CD14-positive monocyte (primary cell): Measurements from ENCODE around the gene ITPKB. TPM values are rescaled to one million over a fixed set of nuclear protein-coding genes. Genes with fewer than 3 reads are reported as not detected.

ENCODE experiments used
- DNase-seq, 3 donors: peaks; one replicate each; pipeline ENCODE4 v3.0.0-alpha.2; 2011 to 2022
- H2AFZ ChIP-seq: 2 replicates; pipeline ENCODE4 v1.6.0; 2012; ENCODE audit warnings: mild to moderate bottlenecking, low read depth, low read length, inconsistent platforms; ENCODE audit not compliant: insufficient read depth, poor library complexity, severe bottlenecking
- H3K27ac ChIP-seq, 2 donors: 1 replicate in 1 of 2; 2 replicates in 1 of 2; pipeline ENCODE4 v1.5.1; 2012 to 2013; ENCODE audit warnings: low read length in 2 of 2, control low read depth in 1 of 2, inconsistent platforms in 1 of 2, low read depth in 1 of 2, mild to moderate bottlenecking in 1 of 2
- H3K27me3 ChIP-seq, 2 donors: one replicate each; pipeline versions ENCODE4 v1.6.0 to v1.6.1; 2011 to 2013; ENCODE audit warnings: low read length in 2 of 2; ENCODE audit not compliant: control insufficient read depth in 2 of 2, insufficient read depth in 2 of 2
- H3K36me3 ChIP-seq, 2 donors: replicated peaks in 1 of 2; 1 replicate in 1 of 2; 2 replicates in 1 of 2; pipeline versions ENCODE4 v1.5.1 to v1.6.1; 2012 to 2013; ENCODE audit warnings: low read length in 2 of 2, control low read depth in 1 of 2, inconsistent platforms in 1 of 2, mild to moderate bottlenecking in 1 of 2; ENCODE audit not compliant: insufficient read depth in 2 of 2, control insufficient read depth in 1 of 2
- H3K4me1 ChIP-seq, 2 donors: 1 replicate in 1 of 2; 2 replicates in 1 of 2; pipeline versions ENCODE4 v1.5.1 to v1.6.1; 2012 to 2013; ENCODE audit warnings: low read length in 2 of 2, control low read depth in 1 of 2, inconsistent platforms in 1 of 2, mild to moderate bottlenecking in 1 of 2, moderate library complexity in 1 of 2; ENCODE audit not compliant: insufficient read depth in 2 of 2, control insufficient read depth in 1 of 2
- H3K4me2 ChIP-seq: replicated peaks from 2 replicates; pipeline ENCODE3; 2012; ENCODE audit warnings: low read length, moderate library complexity, mild to moderate bottlenecking; ENCODE audit not compliant: poor library complexity, severe bottlenecking; ENCODE audit errors: extremely low read depth
- H3K4me3 ChIP-seq, 3 experiments: fragments of 200-600 bp in 1 of 3; sonication (generic) in 1 of 3; replicated peaks in 1 of 3; 1 replicate in 2 of 3; 2 replicates in 1 of 3; pipeline ENCODE4 v1.5.1; 2011 to 2013; ENCODE audit warnings: low read length in 3 of 3, mild to moderate bottlenecking in 3 of 3, control low read depth in 2 of 3, low read depth in 2 of 3, inconsistent platforms in 1 of 3, moderate library complexity in 1 of 3
- H3K79me2 ChIP-seq: 2 replicates; pipeline ENCODE4 v1.6.0; 2012; ENCODE audit warnings: mild to moderate bottlenecking, control low read depth, inconsistent platforms, low read length, moderate library complexity; ENCODE audit not compliant: insufficient read depth
- H3K9ac ChIP-seq: 2 replicates; pipeline ENCODE4 v1.6.0; 2017; ENCODE audit warnings: low read length, mild to moderate bottlenecking; ENCODE audit not compliant: insufficient read depth, poor library complexity, severe bottlenecking
- H3K9me3 ChIP-seq, 2 donors: replicated peaks in 1 of 2; 1 replicate in 1 of 2; 2 replicates in 1 of 2; pipeline versions ENCODE4 v1.5.1 to v1.6.1; 2012 to 2013; ENCODE audit warnings: low read length in 2 of 2, control low read depth in 1 of 2; ENCODE audit not compliant: control insufficient read depth in 1 of 2, insufficient read depth in 1 of 2
- H4K20me1 ChIP-seq: 2 replicates; pipeline ENCODE4 v1.6.0; 2012; ENCODE audit warnings: mild to moderate bottlenecking, low read length, control low read depth, moderate library complexity; ENCODE audit not compliant: insufficient read depth
- H3K27ac Mint-ChIP-seq, 7 donors: one replicate each; pipeline ENCODE4 v1.8.0; 2020; ENCODE audit warnings: mild to moderate bottlenecking in 7 of 7, mixed read lengths in 7 of 7, moderate library complexity in 6 of 7, inconsistent platforms in 2 of 7
- H3K27me3 Mint-ChIP-seq, 3 donors: one replicate each; pipeline ENCODE4 v1.8.0; 2021 to 2022; ENCODE audit warnings: low read depth in 3 of 3, mild to moderate bottlenecking in 3 of 3, mixed read lengths in 3 of 3, moderate library complexity in 3 of 3, inconsistent platforms in 1 of 3
- H3K36me3 Mint-ChIP-seq, 2 donors: one replicate each; pipeline ENCODE4 v1.8.0; 2020; ENCODE audit warnings: mixed read lengths in 2 of 2, inconsistent platforms in 1 of 2, mild to moderate bottlenecking in 1 of 2
- H3K4me1 Mint-ChIP-seq: one replicate; pipeline ENCODE4 v1.8.0; 2020; ENCODE audit warnings: mild to moderate bottlenecking, mixed read lengths
- H3K4me3 Mint-ChIP-seq, 2 donors: one replicate each; pipeline ENCODE4 v1.8.0; 2020; ENCODE audit warnings: mild to moderate bottlenecking in 2 of 2, mixed read lengths in 2 of 2, moderate library complexity in 1 of 2
- H3K9me3 Mint-ChIP-seq, 7 donors: one replicate each; pipeline ENCODE4 v1.8.0; 2020 to 2022; ENCODE audit warnings: mixed read lengths in 7 of 7, mild to moderate bottlenecking in 6 of 7, moderate library complexity in 6 of 7, inconsistent platforms in 2 of 7
- WGBS: methylation state at CpG from one replicate; pipeline ENCODE4 v1.1.5; 2013; ENCODE audit warnings: missing lambda C conversion rate; ENCODE audit not compliant: insufficient coverage; 5-methylcytosine and 5-hydroxymethylcytosine counted together
- intact Hi-C, 2 donors: fragments of 100-400 bp; cut with micrococcal nuclease; formaldehyde crosslinking; loops; one replicate each; pipeline versions ENCODE4 v1.15.0 to v1.15.1; 2023
- polyA plus RNA-seq, 3 donors: library from polyadenylated mRNA; depleted of rRNA in 1 of 3; unstranded in 2 of 3; stranded (reverse) in 1 of 3; fragments of 300-500 nt in 2 of 3; fragments of >200 nt in 1 of 3; fragmentation: Illumina TruSeq in 2 of 3; gene quantifications; 1 replicate in 2 of 3; 2 replicates in 1 of 3; pipeline ENCODE4 v1.2.3, GENCODE V29; 2012 to 2021
- TF ChIP-seq, protein P1 (sequence below): fragments of 200-600 bp; IDR thresholded peaks from one replicate; pipeline ENCODE4 v1.8.0; 2022; ENCODE audit warnings: antibody characterized with exemption, mild to moderate bottlenecking

The ITPKB gene
- polyA plus RNA-seq, 3 donors, result 7.3 to 14.4 (median 10.2) TPM

- peaks cover 0 to 2% (median 0%) of the 10 kb centered on the region in 3 donors for H3K27me3 Mint-ChIP-seq
- Histone ChIP-seq H2AFZ (no peak overlapping the region), H3K4me3 (no peak overlapping the region), H3K79me2 (peaks cover 8% of the 10 kb centered on the region), H3K4me1 (peaks cover 34 to 35% of the 10 kb centered on the region in 2 donors), H4K20me1 (peaks cover 7% of the 10 kb centered on the region), H3K9me3 (no peaks in the 10 kb centered on the region), H3K27ac (no peak overlapping the region), H3K4me2 (no peak overlapping the region), H3K9ac (no peak overlapping the region), H3K36me3 (peaks cover 49 to 56% of the 10 kb centered on the region in 2 donors), H3K27me3 (no peaks in the 10 kb centered on the region)
- H3K36me3 Mint-ChIP-seq, result peaks cover 59 to 68% of the 10 kb centered on the region in 2 donors
- H3K9me3 Mint-ChIP-seq, result no peaks in the 10 kb centered on the region
- H3K4me3 Mint-ChIP-seq, result no peak overlapping the region
- intact Hi-C loops, result no loop called here
- no peak for DNase-seq
- TF ChIP-seq, protein P1, sequence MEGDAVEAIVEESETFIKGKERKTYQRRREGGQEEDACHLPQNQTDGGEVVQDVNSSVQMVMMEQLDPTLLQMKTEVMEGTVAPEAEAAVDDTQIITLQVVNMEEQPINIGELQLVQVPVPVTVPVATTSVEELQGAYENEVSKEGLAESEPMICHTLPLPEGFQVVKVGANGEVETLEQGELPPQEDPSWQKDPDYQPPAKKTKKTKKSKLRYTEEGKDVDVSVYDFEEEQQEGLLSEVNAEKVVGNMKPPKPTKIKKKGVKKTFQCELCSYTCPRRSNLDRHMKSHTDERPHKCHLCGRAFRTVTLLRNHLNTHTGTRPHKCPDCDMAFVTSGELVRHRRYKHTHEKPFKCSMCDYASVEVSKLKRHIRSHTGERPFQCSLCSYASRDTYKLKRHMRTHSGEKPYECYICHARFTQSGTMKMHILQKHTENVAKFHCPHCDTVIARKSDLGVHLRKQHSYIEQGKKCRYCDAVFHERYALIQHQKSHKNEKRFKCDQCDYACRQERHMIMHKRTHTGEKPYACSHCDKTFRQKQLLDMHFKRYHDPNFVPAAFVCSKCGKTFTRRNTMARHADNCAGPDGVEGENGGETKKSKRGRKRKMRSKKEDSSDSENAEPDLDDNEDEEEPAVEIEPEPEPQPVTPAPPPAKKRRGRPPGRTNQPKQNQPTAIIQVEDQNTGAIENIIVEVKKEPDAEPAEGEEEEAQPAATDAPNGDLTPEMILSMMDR, result no peak
- WGBS, result 92% methylated on average over 16 of the region's 18 CpGs
- peaks cover 39% of the 10 kb centered on the region for H3K4me1 Mint-ChIP-seq
- H3K27ac Mint-ChIP-seq, result peak overlapping the region in 6 of 7 donors; percentile 11 to 72 (median 59)
These were observed 92.8 kb downstream of the ITPKB start for GRCh38 chr1:226646026-226646869.

GRCh38 chr1:226645279-226645976 lies 93.7 kb downstream of the ITPKB start:
- Histone ChIP-seq H3K4me2 (no peak overlapping the region), H2AFZ (no peak overlapping the region), H3K79me2 (no peaks in the 10 kb centered on the region), H3K9me3 (no peaks in the 10 kb centered on the region), H4K20me1 (no peaks in the 10 kb centered on the region), H3K36me3 (peaks cover 57 to 65% of the 10 kb centered on the region in 2 donors), H3K27ac (no peak overlapping the region), H3K4me3 (no peak overlapping the region), H3K27me3 (no peaks in the 10 kb centered on the region), H3K4me1 (peaks cover 34 to 35% of the 10 kb centered on the region in 2 donors), H3K9ac (no peak overlapping the region)
- 73% methylated on average over 7 of the region's 10 CpGs for WGBS
- no peak for DNase-seq
- peaks cover 63 to 76% of the 10 kb centered on the region in 2 donors for H3K36me3 Mint-ChIP-seq
- peaks cover 36% of the 10 kb centered on the region for H3K4me1 Mint-ChIP-seq
- H3K27me3 Mint-ChIP-seq, result peaks cover 0 to 2% (median 0%) of the 10 kb centered on the region in 3 donors
- H3K9me3 Mint-ChIP-seq, result no peaks in the 10 kb centered on the region
- no peak overlapping the region for H3K4me3 Mint-ChIP-seq
- peak overlapping the region in 4 of 7 donors; percentile 50 to 98 (median 82) for H3K27ac Mint-ChIP-seq
- intact Hi-C loops, result no loop called here
- TF ChIP-seq, protein P1, result no peak
